ENCODE data around the gene UBE2O. TPM values are rescaled to one million over a fixed set of nuclear protein-coding genes. Genes with fewer than 3 reads are reported as not detected.
"Not testable (repeated sequence)": the region's sequence is repeated elsewhere in the genome, so short reads cannot be mapped to it uniquely, and the experiment has no call there.

The UBE2O gene
- total RNA-seq, 1 experiment from 2014 or later = 52.6 TPM

DNA sequence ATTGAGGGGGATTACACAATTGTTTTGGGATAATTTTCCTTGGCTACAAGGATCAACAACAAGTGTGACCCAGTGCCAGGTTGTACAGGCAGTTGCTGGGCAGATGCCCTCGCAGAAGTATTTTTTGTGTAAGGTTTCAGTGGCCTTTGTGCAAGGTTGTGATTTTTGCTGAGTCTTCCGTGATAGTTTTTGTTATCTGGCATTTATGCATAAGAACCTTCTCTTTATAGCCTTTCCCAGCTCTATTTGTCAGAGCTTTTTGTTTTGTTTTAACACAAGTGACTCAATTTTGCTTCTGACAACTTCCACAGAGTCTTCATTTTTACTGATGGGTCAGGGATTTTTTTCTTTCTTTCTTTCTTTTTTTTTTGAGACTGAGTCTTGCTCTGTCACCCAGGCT, 92.5 kb downstream of the UBE2O start:
- H3K9me3 Mint-ChIP-seq = no peaks in the 10 kb centered on the region

DNA sequence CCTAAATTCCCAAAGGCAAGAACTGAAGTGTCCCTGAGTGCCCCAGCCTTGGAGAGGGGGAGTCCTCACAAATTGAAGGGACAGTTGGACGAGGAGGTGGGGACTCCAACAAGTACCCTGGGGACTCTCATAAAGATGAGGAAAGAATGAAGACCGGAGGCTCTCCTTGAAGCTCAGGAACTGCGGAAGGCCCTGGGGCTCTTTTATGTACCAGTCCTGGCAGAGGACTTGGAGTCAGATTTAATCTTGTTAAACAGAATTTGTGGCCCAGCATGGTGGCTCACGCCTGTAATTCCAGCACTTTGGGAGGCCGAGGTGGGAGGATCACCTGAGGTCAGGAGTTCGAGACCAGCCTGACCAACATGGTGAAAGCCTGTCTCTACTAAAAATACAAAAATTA, 93.2 kb downstream of the UBE2O start:
- H2AFZ ChIP-seq (ENCODE audit: low read length); H3K36me3 Mint-ChIP-seq (ENCODE audit: insufficient read depth in 1 of 3, low read depth in 3 of 3); H3K79me2 ChIP-seq (ENCODE audit: insufficient read depth, low read length); H3K4me1 Mint-ChIP-seq; H3K23me2 ChIP-seq (ENCODE audit: insufficient read length, low read depth, low read length, poor library complexity, severe bottlenecking); H3K9me3 ChIP-seq (ENCODE audit: control insufficient read depth, low read depth, low read length); H3K27me3 Mint-ChIP-seq (ENCODE audit: low read depth); H4K91ac ChIP-seq (ENCODE audit: insufficient read length, low read depth, low read length); H4K5ac ChIP-seq (ENCODE audit: insufficient read length, low read depth, low read length); H4K20me1 ChIP-seq (ENCODE audit: control insufficient read depth, insufficient read depth, insufficient read length); H3K27ac ChIP-seq (ENCODE audit: insufficient read length, low read depth, low read length); H3K56ac ChIP-seq (ENCODE audit: insufficient read length, low read depth, low read length); H3K9me3 Mint-ChIP-seq; DNase-seq; H3K18ac ChIP-seq (ENCODE audit: insufficient read length, low read depth, low read length); H3K23ac ChIP-seq (ENCODE audit: insufficient read length, low read depth, low read length); H3K9ac ChIP-seq (ENCODE audit: extremely low read depth, insufficient read length, low read length); H3K4me1 ChIP-seq (ENCODE audit: insufficient read depth, low read length); H3K14ac ChIP-seq (ENCODE audit: insufficient read depth, low read length); H3K4ac ChIP-seq (ENCODE audit: low read depth, low read length); H2BK12ac ChIP-seq (ENCODE audit: insufficient read length, low read depth, low read length); H3T11ph ChIP-seq (ENCODE audit: low read length); H2BK5ac ChIP-seq (ENCODE audit: insufficient read length, low read length); H2BK120ac ChIP-seq (ENCODE audit: low read depth, low read length, poor library complexity, severe bottlenecking); H4K8ac ChIP-seq (replicated peaks; ENCODE audit: insufficient read length, low read depth, low read length); H2BK15ac ChIP-seq (ENCODE audit: low read depth, low read length); H3K4me3 Mint-ChIP-seq; H3K27me3 ChIP-seq (ENCODE audit: insufficient read depth, low read length); H2AK5ac ChIP-seq (ENCODE audit: insufficient read length, low read length); H3K79me1 ChIP-seq (ENCODE audit: insufficient read depth, low read depth, low read length, poor library complexity, severe bottlenecking); H2BK20ac ChIP-seq (ENCODE audit: low read depth, low read length, poor library complexity, severe bottlenecking); H3K4me2 ChIP-seq (ENCODE audit: insufficient read depth, insufficient read length, low read length): not testable (repeated sequence)
- WGBS (ENCODE audit: extremely low coverage, insufficient read length, low lambda C conversion rate) = no CpG with 5 or more reads among the region's 6 CpGs
- H3K27ac Mint-ChIP-seq = peak overlapping the region in 1 of 3 experiments; percentile 62; a peak in 1 of 7 replicates

More for the DNA sequence above, 92.5 kb downstream of the UBE2O start:
- H2BK20ac ChIP-seq (ENCODE audit: low read depth, low read length, poor library complexity, severe bottlenecking) = no peak overlapping the region
- no peak for DNase-seq
- no peak overlapping the region for H3K9ac ChIP-seq (ENCODE audit: extremely low read depth, insufficient read length, low read length)
- no peaks in the 10 kb centered on the region for H4K20me1 ChIP-seq (ENCODE audit: control insufficient read depth, insufficient read depth, insufficient read length)
- no peak overlapping the region for H3K56ac ChIP-seq (ENCODE audit: insufficient read length, low read depth, low read length)
- Mint-ChIP-seq H3K36me3 (ENCODE audit: insufficient read depth in 1 of 3, low read depth in 3 of 3) (no peaks in the 10 kb centered on the region), H3K4me3 (no peak overlapping the region), H3K27me3 (ENCODE audit: low read depth) (no peaks in the 10 kb centered on the region), H3K4me1 (peaks cover 8 to 13% of the 10 kb centered on the region in 2 experiments), H3K27ac (no peak overlapping the region)
- no peak overlapping the region for H3K4me2 ChIP-seq (ENCODE audit: insufficient read depth, insufficient read length, low read length)
- WGBS (ENCODE audit: extremely low coverage, insufficient read length, low lambda C conversion rate) = no CpG with 5 or more reads among the region's 2 CpGs
- no peak overlapping the region for H2BK120ac ChIP-seq (ENCODE audit: low read depth, low read length, poor library complexity, severe bottlenecking)
- no peak overlapping the region for H4K91ac ChIP-seq (ENCODE audit: insufficient read length, low read depth, low read length)
- H3K23ac ChIP-seq (ENCODE audit: insufficient read length, low read depth, low read length) = no peak overlapping the region
- H3K14ac ChIP-seq (ENCODE audit: insufficient read depth, low read length) = no peak overlapping the region
- H4K8ac ChIP-seq (replicated peaks; ENCODE audit: insufficient read length, low read depth, low read length) = no peak overlapping the region
- no peak overlapping the region for H3K27ac ChIP-seq (ENCODE audit: insufficient read length, low read depth, low read length)
- H4K5ac ChIP-seq (ENCODE audit: insufficient read length, low read depth, low read length) = no peak overlapping the region
- no peak overlapping the region for H3T11ph ChIP-seq (ENCODE audit: low read length)
- H2BK15ac ChIP-seq (ENCODE audit: low read depth, low read length) = no peak overlapping the region
- H2BK12ac ChIP-seq (ENCODE audit: insufficient read length, low read depth, low read length) = no peak overlapping the region
- H2BK5ac ChIP-seq (ENCODE audit: insufficient read length, low read length) = no peak overlapping the region
- H2AFZ ChIP-seq (ENCODE audit: low read length) = no peak overlapping the region
- H2AK5ac ChIP-seq (ENCODE audit: insufficient read length, low read length) = no peak overlapping the region
- H3K4ac ChIP-seq (ENCODE audit: low read depth, low read length) = no peak overlapping the region
- H3K9me3 ChIP-seq (ENCODE audit: control insufficient read depth, low read depth, low read length) = no peaks in the 10 kb centered on the region
- TF ChIP-seq, protein P1, sequence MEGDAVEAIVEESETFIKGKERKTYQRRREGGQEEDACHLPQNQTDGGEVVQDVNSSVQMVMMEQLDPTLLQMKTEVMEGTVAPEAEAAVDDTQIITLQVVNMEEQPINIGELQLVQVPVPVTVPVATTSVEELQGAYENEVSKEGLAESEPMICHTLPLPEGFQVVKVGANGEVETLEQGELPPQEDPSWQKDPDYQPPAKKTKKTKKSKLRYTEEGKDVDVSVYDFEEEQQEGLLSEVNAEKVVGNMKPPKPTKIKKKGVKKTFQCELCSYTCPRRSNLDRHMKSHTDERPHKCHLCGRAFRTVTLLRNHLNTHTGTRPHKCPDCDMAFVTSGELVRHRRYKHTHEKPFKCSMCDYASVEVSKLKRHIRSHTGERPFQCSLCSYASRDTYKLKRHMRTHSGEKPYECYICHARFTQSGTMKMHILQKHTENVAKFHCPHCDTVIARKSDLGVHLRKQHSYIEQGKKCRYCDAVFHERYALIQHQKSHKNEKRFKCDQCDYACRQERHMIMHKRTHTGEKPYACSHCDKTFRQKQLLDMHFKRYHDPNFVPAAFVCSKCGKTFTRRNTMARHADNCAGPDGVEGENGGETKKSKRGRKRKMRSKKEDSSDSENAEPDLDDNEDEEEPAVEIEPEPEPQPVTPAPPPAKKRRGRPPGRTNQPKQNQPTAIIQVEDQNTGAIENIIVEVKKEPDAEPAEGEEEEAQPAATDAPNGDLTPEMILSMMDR (conservative IDR thresholded peaks at IDR 0.05) = no peak
- no peaks in the 10 kb centered on the region for H3K4me1 ChIP-seq (ENCODE audit: insufficient read depth, low read length)
- H3K23me2 ChIP-seq (ENCODE audit: insufficient read length, low read depth, low read length, poor library complexity, severe bottlenecking) = no peaks in the 10 kb centered on the region
- H3K18ac ChIP-seq (ENCODE audit: insufficient read length, low read depth, low read length) = no peak overlapping the region
- H3K79me2 ChIP-seq (ENCODE audit: insufficient read depth, low read length) = no peaks in the 10 kb centered on the region
- H3K79me1 ChIP-seq (ENCODE audit: insufficient read depth, low read depth, low read length, poor library complexity, severe bottlenecking) = no peaks in the 10 kb centered on the region
- no peaks in the 10 kb centered on the region for H3K27me3 ChIP-seq (ENCODE audit: insufficient read depth, low read length)
